ENCODE data around the gene NHLH1.

The NHLH1 gene

GRCh38 chr1:160359559-160360226 is 7.2 kb upstream of the NHLH1 start:
- no peak for DNase-seq

GRCh38 chr1:160360227-160360695 is 6.6 kb upstream of the NHLH1 start:
- no peak for DNase-seq

GRCh38 chr1:160361199-160361598 is 5.7 kb upstream of the NHLH1 start:
- DNase-seq, result no peak

- DNase-seq, result no peak
Observed at GRCh38 chr1:160361814-160362167, 5.1 kb upstream of the NHLH1 start.

GRCh38 chr1:160362168-160362957 is 4.5 kb upstream of the NHLH1 start:
- DNase-seq, result no peak

- DNase-seq, result no peak
Observed at GRCh38 chr1:160363010-160363409, 3.9 kb upstream of the NHLH1 start.

GRCh38 chr1:160363951-160364735 is 2.7 kb upstream of the NHLH1 start:
- no peak for DNase-seq

GRCh38 chr1:160365325-160365724 is 1.5 kb upstream of the NHLH1 start:
- DNase-seq, result no peak

GRCh38 chr1:160367516-160367900 is 637 bp downstream of the NHLH1 start:
- DNase-seq, result no peak

- no peak for DNase-seq
Observed at GRCh38 chr1:160367934-160368923, 1.4 kb downstream of the NHLH1 start.

- DNase-seq, result no peak
Observed at GRCh38 chr1:160369087-160369486, 2.2 kb downstream of the NHLH1 start.

- no peak for DNase-seq
Observed at GRCh38 chr1:160370561-160371345, 3.9 kb downstream of the NHLH1 start.

- no peak for DNase-seq
Observed at GRCh38 chr1:160371346-160371631, 4.4 kb downstream of the NHLH1 start.

GRCh38 chr1:160371756-160372155 is 4.9 kb downstream of the NHLH1 start:
- no peak for DNase-seq

GRCh38 chr1:160373696-160374095 is 6.8 kb downstream of the NHLH1 start:
- no peak for DNase-seq

GRCh38 chr1:160374306-160375110 is 7.6 kb downstream of the NHLH1 start:
- no peak for DNase-seq

- DNase-seq, result no peak
Observed at GRCh38 chr1:160375788-160376524, 9.1 kb downstream of the NHLH1 start.

GRCh38 chr1:160376525-160377131 is 9.8 kb downstream of the NHLH1 start:
- no peak for DNase-seq

GRCh38 chr1:160377585-160378206 is 10.8 kb downstream of the NHLH1 start:
- no peak for DNase-seq
